ENCODE data around the gene LMF1.
"Not testable (repeated sequence)": the region's sequence is repeated elsewhere in the genome, so short reads cannot be mapped to it uniquely, and the experiment has no call there.

The LMF1 gene

GRCh38 chr16:968620-969019, 2.2 kb downstream of the LMF1 start:
- no peak for DNase-seq

DNA sequence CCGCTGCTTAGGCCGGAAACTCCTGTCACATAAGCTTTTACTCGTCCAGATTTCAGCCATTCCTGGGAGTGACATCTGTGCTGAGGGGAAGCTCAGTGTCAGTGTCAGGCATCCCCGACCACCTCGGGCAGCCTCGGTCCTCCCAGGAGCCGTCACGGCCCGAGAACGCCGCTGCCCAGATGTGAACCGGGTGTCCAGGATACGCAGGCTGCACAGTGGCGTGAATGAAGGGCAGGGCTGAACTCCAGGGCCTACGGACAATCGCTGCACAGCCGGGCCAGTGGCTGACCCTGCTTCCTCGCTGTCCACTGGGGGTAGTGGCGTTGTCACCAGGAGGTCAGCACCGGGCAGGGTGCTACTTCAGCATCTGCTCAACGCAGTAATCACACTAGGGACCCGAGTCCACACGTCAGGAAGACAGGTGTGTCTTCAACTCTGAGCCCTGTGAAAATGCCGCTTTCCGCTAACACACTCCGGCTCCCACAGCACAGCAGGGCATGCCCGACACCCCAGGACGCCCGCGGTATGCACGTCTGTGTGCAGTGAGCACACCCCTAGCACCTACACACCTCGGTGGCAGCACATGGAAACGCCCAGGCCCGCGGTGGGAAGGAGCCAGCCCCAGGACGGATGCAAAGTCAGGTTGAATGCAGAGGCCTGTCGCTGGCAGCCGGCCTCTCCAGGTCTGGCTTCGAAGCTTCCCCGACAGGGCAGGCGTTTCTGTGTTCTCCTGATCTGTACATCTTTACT, 3.1 kb downstream of the LMF1 start:
- no peak for DNase-seq

DNA sequence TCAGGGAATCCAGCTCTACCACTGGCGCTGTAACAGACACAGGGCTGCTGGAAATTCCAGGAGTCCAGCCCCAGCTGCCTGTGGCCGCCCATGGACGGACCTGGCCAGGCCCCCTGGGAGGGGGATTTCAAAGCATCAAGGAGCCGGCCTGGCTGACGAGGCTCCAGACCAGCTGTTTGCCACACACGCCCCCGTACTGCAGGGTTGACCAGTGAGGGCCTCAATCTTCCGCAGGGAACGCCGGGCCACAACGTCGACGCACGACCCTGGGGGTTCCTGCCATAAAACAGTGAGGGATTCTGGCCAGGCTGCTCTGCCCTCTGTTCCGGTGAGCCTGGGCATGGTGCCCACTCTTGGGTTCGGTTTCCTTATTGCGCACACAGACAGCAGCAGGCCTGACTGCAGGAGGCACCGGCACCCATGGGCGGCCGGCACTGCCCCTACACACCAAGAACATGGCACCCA, 3.7 kb downstream of the LMF1 start:
- no peak for DNase-seq

DNA sequence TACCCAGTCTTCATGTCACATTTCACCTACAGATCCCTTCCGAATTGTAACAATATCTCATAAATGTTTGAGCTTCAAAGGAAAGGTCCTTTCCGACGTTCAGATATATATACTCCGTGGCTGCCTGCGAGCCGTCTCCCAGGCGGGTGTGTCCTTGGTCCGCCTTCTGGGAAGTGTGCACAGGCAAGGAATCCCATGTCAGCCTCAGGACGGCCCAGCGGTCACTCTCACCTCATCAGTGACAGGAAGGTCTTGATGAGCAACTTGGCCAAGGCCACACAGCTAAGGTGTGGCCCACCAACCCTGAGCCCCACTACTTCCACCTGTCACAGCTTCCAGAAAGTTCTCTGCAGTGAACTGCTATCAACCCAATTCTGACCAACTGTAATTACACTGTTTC, 4.3 kb downstream of the LMF1 start:
- no peak for DNase-seq

- no peak for DNase-seq
Measured at GRCh38 chr16:966035-966434, 4.7 kb downstream of the LMF1 start.

DNA sequence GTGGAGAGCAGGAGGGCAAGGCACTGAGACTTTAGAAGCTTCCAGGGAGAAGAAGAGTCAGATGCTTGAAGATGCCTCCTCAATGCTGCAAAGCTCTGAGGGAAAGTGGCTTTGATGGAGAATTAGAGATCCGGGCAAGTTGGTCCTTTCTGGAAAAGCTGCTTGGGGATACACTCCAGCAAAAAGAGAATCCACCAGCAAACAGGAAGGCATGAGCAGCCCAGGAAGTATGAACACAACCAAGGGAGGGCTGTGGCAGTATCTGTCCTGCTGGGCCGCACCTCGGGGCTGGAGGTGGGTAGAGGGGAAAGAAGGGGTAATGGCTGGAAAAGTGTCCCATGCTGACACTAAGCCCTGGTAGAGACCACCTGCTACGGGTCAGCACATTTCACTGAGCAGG, 5.3 kb downstream of the LMF1 start:
- no peak for DNase-seq

- DNase-seq = no peak
Measured at GRCh38 chr16:965036-965395, 5.8 kb downstream of the LMF1 start.

- DNase-seq = no peak
Measured at GRCh38 chr16:964356-965035, 6.3 kb downstream of the LMF1 start.

GRCh38 chr16:963913-964312, 6.9 kb downstream of the LMF1 start:
- no peak for DNase-seq

DNA sequence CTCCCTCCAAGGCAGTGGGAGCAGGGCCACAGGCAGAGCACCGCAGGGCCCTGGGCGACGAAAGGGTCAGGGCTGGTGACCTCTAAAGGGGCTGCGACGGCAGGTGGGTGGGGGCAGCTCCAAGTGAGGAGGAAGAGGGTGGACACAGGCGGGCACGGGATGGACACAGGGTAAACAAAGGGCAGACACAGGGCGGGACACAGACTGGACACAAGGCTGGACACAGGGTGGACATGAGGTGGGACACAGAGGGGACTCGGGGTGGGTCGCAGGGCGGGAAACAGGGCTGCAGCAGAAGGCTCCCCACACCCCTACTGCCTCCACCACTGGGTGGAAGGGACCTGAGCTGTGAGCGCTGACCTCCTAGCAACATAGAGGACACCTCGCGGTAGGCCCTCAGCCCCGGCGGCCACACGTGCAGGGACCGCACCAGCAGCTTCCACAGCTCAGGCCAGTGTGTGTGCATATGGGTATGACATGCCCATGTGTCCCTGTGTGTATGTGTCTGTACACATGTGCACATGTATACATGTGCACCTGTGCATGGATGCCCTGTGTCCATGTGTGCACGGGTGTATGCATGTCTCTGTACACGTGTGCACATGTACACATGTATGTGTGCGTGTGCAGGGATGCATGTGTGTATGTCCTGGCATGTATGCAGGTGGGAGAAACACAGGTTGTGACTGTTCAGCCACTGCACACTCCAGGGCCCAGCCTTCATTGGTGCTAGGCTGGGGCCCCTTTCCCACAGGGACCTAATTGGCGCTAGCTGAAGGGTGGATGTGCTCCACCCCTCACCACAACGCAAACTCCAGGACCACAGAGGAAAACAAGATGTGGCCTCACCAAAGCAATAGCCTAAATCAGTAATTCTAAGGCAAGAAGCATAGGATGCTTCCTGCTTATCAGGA, 7.6 kb downstream of the LMF1 start:
- no peak for DNase-seq

GRCh38 chr16:962366-962765, 8.4 kb downstream of the LMF1 start:
- no peak for DNase-seq

DNA sequence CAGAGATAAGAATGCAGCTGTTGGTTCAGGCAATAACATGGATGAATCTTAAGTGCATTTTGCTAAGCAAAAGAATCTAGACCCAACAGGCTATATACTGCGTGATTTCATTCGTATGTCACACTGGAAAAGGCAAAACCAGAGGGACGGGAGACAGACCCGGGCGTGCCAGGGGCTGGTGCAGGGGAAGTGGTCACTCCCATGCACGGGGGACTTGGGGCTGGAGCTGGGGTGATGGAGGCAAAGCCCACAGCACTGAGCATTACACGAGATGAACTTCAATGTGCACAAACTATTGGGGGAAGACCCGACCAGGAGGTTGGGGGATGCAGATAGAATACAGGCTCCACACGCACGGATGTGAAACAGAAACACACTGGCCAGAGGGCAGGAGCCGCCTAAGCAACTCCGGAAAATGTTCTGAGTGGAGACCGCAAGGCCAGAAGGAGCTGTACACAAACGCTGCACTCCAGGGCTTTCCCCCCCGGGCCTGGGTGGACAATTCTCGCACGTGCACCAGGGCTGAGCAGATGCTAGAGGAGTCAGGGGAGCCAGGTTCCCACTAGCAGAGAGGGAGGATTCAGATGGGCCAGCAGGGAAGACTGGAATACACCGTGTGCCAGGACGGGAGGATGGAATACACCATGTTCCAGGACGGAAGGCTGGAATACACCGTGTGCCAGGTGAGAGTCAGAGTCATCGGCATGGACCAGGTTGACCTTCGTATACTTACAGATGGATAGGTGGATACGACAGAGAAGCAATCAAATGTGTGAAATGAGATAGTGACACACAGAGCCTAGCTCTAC, 11.3 kb downstream of the LMF1 start:
- no peak for DNase-seq

- DNase-seq = not testable (repeated sequence)
Measured at GRCh38 chr16:955766-956165, 15.0 kb downstream of the LMF1 start.

DNA sequence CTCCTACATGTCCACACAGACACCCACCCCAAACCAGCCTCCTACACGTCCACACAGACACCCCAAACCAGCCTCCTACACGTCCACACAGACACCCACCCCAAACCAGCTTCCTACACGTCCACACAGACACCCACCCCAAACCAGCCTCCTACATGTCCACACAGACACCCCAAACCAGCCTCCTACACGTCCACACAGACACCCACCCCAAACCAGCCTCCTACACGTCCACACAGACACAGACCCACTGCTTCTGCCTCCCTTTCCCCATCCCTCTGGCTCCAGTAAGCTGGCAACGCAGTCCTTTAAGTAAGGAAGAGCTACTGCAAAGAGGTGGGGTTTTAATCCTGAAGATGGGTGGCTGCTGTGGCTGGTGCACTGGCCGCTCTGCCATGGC, 17.0 kb downstream of the LMF1 start:
- DNase-seq = not testable (repeated sequence)

DNA sequence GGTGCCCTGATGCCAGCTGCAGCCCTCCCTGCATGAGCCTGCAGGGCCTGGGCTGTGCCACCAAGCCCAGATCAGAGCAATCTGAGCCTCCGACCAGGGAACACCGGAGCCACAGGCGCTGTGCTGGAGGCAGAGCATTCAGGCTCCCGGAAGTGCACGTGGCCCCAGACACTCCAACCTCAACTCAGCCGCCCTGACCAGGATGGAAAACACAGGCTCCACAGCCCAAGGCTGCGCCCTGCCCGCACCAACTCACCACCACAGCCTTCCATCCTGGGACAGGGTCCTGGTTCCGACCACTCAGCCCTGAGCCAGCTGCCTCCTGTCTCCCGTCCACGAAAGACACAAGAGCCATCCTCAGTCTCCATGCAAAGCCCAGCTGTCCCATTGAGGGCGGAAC, 18.5 kb downstream of the LMF1 start:
- DNase-seq = no peak

DNA sequence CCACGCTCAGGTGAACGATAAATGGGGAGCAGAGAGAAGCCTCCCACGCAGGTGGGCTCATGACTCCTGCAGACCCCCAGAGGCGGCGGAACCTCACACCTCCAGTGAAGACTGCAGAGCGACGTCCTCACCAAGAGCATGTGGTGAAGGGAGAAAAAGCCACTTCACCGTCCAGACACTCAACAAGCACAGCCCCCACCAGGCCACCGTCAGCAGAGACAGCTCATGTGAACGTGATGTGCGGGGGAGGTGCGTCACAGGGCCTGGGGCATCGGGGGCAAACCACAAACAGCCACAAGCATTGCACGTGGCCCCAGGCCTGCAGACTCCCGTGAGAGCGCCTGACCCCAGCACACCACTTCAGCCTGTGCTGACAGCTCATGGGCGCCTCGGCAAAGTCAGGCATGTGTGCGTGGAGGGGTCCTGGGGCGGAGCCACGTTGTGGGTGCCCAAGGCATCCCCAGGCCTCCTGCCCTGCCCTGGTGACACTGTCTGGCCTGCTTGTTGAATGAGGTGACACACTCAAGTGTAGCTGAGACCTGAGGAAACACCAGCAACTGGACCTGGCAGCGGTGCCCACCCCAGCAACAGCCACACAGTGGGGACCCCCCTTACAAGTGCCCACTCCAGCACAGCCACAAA, 19.0 kb downstream of the LMF1 start:
- no peak for DNase-seq

DNA sequence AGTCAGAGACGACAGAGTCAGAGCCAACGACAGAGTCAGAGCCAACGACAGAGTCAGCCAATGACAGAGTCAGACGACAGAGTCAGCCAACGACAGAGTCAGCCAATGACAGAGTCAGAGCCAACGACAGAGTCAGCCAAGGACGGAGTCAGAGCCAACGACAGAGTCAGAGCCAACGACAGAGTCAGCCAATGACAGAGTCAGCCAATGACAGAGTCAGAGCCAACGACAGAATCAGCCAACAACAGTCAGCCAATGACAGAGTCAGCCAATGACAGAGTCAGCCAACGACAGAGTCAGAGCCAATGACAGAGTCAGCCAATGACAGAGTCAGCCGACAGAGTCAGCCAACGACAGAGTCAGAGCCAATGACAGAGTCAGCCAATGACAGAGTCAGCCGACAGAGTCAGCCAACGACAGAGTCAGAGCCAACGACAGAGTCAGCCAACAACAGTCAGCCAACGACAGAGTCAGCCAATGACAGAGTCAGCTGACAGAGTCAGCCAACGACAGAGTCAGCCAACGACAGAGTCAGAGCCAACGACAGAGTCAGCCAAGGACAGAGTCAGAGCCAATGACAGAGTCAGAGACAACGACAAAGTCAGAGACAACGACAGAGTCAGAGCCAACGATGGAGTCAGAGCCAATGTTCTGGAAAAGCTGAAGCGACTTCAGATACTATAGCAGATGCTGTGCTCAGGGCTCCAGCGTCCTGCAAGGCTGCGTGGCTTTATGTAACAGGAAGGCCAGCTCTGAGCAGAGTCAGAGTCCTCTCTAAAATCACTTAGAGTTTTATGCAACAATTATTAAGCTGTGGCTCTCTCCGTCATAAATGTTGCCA, 19.8 kb downstream of the LMF1 start:
- not testable (repeated sequence) for DNase-seq

GRCh38 chr16:948767-949166, 22.0 kb downstream of the LMF1 start:
- DNase-seq = not testable (repeated sequence)

GRCh38 chr16:947922-948303, 22.9 kb downstream of the LMF1 start:
- not testable (repeated sequence) for DNase-seq

DNA sequence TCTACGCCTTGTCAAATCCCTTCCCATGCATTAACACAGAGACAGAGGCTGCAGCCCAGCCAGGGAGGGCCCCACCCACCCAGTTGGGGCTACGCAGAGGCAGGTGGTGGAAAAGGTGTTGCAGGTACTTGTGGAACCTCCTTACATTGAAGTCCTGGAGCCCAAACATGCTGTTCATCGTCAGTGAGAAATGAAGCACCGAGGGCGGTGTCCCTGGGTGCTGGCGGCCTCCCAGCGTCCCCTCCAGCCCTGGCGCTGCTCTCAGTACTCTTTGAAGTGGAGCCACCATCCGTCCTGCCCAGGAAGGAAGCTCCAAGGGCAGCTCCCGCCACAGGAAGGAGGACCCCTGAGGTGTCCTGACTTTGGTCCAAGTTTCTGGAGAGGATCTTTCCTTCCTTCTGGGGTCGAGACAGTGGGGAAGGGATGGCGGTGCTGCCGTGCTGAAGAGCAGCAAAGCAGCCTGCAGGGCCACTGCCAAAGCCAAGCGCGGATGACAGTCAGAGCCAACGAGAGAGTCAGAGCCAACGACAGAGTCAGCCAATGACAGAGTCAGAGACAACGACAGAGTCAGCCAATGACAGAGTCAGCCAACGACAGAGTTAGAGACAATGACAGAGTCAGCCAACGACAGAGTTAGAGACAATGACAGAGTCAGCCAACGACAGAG, 23.4 kb downstream of the LMF1 start:
- no peak for DNase-seq

DNA sequence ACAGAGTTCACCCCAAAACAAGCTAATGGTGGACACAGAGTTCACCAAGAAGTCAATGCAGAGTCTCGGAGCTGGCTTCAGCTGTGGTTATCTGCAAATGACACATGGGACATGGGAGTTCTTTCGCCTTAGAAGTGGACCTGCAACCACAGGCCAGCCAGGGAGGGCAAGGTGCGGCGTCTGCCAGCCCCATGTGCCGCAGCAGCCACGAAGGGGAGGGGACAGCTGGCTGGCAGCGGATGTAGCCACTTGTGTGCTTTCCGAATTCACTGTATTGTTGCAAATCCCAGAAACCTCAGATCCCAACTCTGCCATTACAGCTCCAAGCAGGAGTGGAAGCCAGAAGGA, 24.8 kb downstream of the LMF1 start:
- no peak for DNase-seq
